Kidney (tissue), 14 donors: ENCODE data around the gene PAX4. TPM values are rescaled to one million over a fixed set of nuclear protein-coding genes. Genes with fewer than 3 reads are reported as not detected.

Source experiments
- DNase-seq, 5 donors: peaks; one replicate each; pipeline ENCODE4 v3.0.0-alpha.2; 2013 to 2020
- FAIRE-seq: peaks from 2 replicates; lab custom pipeline; 2012; peaks lifted over from hg19 to GRCh38; lab: Jason Lieb, UNC
- H3K27ac ChIP-seq, 2 donors: one replicate each; pipeline ENCODE4 v1.7.0; 2013; ENCODE audit warnings: low read depth in 2 of 2, low read length in 2 of 2, inconsistent platforms in 1 of 2
- H3K27me3 ChIP-seq: one replicate; pipeline ENCODE4 v1.7.1; 2013; ENCODE audit warnings: low read length, inconsistent platforms; ENCODE audit not compliant: control insufficient read depth, insufficient read depth
- H3K36me3 ChIP-seq, 3 donors: one replicate each; pipeline versions ENCODE4 v1.7.0 to v1.7.1; 2013; ENCODE audit warnings: low read length in 3 of 3, control low read depth in 1 of 3, inconsistent platforms in 1 of 3; ENCODE audit not compliant: insufficient read depth in 3 of 3, control insufficient read depth in 2 of 3
- H3K4me1 ChIP-seq, 3 donors: one replicate each; pipeline versions ENCODE4 v1.7.0 to v1.7.1; 2013; ENCODE audit warnings: low read length in 3 of 3, inconsistent platforms in 1 of 3, low read depth in 1 of 3; ENCODE audit not compliant: control insufficient read depth in 2 of 3, insufficient read depth in 2 of 3
- H3K4me3 ChIP-seq, 3 donors: one replicate each; pipeline versions ENCODE4 v1.7.0 to v1.8.1; 2013; ENCODE audit warnings: low read length in 3 of 3, control low read depth in 1 of 3, inconsistent platforms in 1 of 3
- H3K9ac ChIP-seq, 3 donors: one replicate each; pipeline versions ENCODE4 v1.7.0 to v1.7.1; 2013; ENCODE audit warnings: low read length in 3 of 3, control low read depth in 1 of 3, inconsistent platforms in 1 of 3
- H3K9me3 ChIP-seq, 3 donors: one replicate each; pipeline versions ENCODE4 v1.7.0 to v1.7.1; 2013; ENCODE audit warnings: low read length in 3 of 3, control low read depth in 1 of 3, inconsistent platforms in 1 of 3; ENCODE audit not compliant: control insufficient read depth in 2 of 3, insufficient read depth in 1 of 3
- CTCF ChIP-seq: IDR thresholded peaks from 3 replicates; pipeline ENCODE4 v1.5.1; 2012; ENCODE audit warnings: mild to moderate bottlenecking, moderate library complexity, borderline replicate concordance; ENCODE audit not compliant: insufficient read depth; ENCODE audit errors: extremely low read depth
- intact Hi-C: fragments of 100-400 bp; cut with DNase I; formaldehyde crosslinking; loops from one replicate; pipeline ENCODE4 v1.11.1; 2022
- polyA plus RNA-seq: library from polyadenylated mRNA; stranded (reverse); fragments of 350-450 nt; fragmentation: Illumina TruSeq; extraction: RNeasy Lipid Tissue Mini Kit (QIAGEN cat#74804); gene quantifications from one replicate; pipeline ENCODE4 v1.2.3, GENCODE V29; 2014; ENCODE audit warnings: low read depth, low replicate concordance; ENCODE audit not compliant: insufficient read depth
- total RNA-seq: library from RNA; stranded (reverse); fragmentation: NEBNext Ultra II Directional; extraction: Animal tissue kit (Norgen Biotek cat#: 25700); gene quantifications from one replicate; pipeline ENCODE4 v1.2.1, GENCODE V29; 2021
- donor health status: control.
- donor health status: control.
- donor health status: control.
- donor health status: control.
- donor health status: control.
- donor health status: DM: yes; HTN: yes; CAD: no.
- donor health status: Normal renal cell carcinoma (clear cell type).

The PAX4 gene
- total and polyA plus RNA-seq, 2 donors from 2014 or later, result not detected

GRCh38 chr7:127616724-127617123 is 1.2 kb downstream of the PAX4 start:
- no peaks in the 10 kb centered on the region for H3K27me3 ChIP-seq
- no peaks in the 10 kb centered on the region for H3K9me3 ChIP-seq
- DNase-seq, result no peak
- no peak for FAIRE-seq
- no peak for TF ChIP-seq CTCF
- no peaks in the 10 kb centered on the region for H3K4me1 ChIP-seq
- no peaks in the 10 kb centered on the region for H3K36me3 ChIP-seq
- no peak overlapping the region for H3K9ac ChIP-seq
- H3K27ac ChIP-seq, result no peak overlapping the region
- intact Hi-C loops, result no loop called here
- H3K4me3 ChIP-seq, result no peak overlapping the region

DNA sequence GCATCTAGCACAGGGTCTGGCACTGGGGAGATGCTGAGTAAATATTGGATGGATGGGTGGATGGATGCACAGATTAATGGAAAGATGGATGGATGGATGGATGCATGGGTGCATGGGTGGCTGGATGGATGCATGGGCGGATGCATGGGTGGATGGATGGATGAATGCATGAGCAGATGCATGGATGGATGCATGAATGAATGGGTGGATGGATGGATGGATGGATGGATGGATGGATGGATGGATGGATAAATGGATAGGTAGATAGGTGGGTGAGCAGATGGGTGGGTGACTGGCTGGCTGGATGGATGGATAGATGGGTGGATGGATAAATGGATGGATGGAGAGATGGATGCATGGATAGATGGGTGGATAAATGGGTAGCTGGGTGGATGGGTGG is 5.7 kb downstream of the PAX4 start:
- Histone ChIP-seq H3K27me3 (no peaks in the 10 kb centered on the region), H3K9ac (no peak overlapping the region), H3K36me3 (no peaks in the 10 kb centered on the region), H3K4me3 (no peak overlapping the region), H3K27ac (no peak overlapping the region), H3K4me1 (no peaks in the 10 kb centered on the region), H3K9me3 (peaks cover 0 to 5% (median 3%) of the 10 kb centered on the region in 3 donors)
- TF ChIP-seq CTCF, result no peak
- DNase-seq, result no peak
- no peak for FAIRE-seq
- intact Hi-C loops, result no loop called here

DNA sequence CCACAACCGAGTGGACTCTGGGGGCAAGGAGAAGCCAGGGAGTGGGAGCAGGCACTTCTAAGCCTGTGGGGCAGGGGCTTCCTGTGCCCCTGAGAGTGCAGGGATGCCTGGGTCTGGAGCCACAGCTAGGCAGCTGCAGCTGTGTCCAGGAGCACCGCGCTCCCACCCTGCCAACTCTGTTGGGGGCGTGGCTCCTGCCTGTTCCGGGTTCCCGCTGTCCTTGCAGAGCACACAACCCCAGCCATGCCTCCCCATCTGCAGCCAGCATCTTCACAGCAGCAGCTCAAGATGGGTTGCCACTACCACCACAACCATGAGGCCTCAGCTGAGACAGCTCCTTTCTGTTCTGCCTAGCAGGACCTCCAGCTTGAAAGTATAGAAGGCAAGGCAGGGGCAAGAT is 8.6 kb downstream of the PAX4 start:
- no peaks in the 10 kb centered on the region for H3K4me1 ChIP-seq
- FAIRE-seq (no peak), DNase-seq (no peak)
- H3K27me3 ChIP-seq, result no peaks in the 10 kb centered on the region
- no peak overlapping the region for H3K4me3 ChIP-seq
- peaks cover 0 to 5% (median 3%) of the 10 kb centered on the region in 3 donors for H3K9me3 ChIP-seq
- intact Hi-C loops, result no loop called here
- H3K36me3 ChIP-seq, result no peaks in the 10 kb centered on the region
- no peak overlapping the region for H3K27ac ChIP-seq
- no peak overlapping the region for H3K9ac ChIP-seq
- no peak for TF ChIP-seq CTCF

DNA sequence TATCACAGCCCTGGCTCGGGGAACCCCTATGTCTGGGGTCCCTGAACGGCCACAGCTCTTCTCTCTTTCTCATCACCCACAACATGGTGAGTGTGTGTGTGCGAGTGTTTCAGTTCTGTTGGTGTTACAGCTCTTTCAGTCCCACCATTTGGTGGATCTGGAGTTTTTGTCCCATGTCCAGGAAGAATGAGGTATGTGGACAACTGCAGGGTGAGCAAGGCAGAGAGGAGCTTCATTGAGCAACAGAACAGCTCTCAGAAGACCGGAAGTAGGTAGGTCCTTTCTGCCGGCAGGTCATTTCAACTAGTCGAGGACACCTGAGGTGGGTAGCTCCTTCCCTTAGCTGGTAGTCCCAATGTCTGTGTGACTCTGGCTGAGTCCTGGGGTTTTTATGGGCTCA is 9.5 kb downstream of the PAX4 start:
- Histone ChIP-seq H3K9me3 (peaks cover 0 to 5% (median 3%) of the 10 kb centered on the region in 3 donors), H3K9ac (no peak overlapping the region), H3K36me3 (no peaks in the 10 kb centered on the region), H3K4me3 (no peak overlapping the region), H3K27me3 (no peaks in the 10 kb centered on the region), H3K27ac (no peak overlapping the region), H3K4me1 (no peaks in the 10 kb centered on the region)
- FAIRE-seq, result no peak
- no peak for TF ChIP-seq CTCF
- no peak for DNase-seq
- intact Hi-C loops, result no loop called here
